OCI-LY1 (cell line): ENCODE results near the gene RNF13.

Source experiments
- CTCF ChIP-seq: fragments of 200-600 bp; sonication (generic), shearing (Covaris generic); IDR thresholded peaks from 2 replicates; pipeline ENCODE4 v1.5.1; 2017; ENCODE audit warnings: mild to moderate bottlenecking, antibody characterized with exemption, low read length, moderate library complexity, mixed read lengths
- EZH2 ChIP-seq: fragments of 200-600 bp; sonication (generic), shearing (Covaris generic); IDR thresholded peaks from 2 replicates; pipeline ENCODE4 v1.8.0; 2017; ENCODE audit warnings: borderline replicate concordance, mixed run types, mild to moderate bottlenecking, antibody characterized with exemption, low read length, moderate library complexity, mixed read lengths

GRCh38 chr3:149990423-149990948, 177.5 kb downstream of the RNF13 start:
- TF ChIP-seq CTCF (no peak), EZH2 (no peak)
